Measurements from ENCODE around the gene RAB7A. TPM values are rescaled to one million over a fixed set of nuclear protein-coding genes. Genes with fewer than 3 reads are reported as not detected.

Gene RAB7A
- total RNA-seq, 1 donor from 2014 or later, result 216 TPM

DNA sequence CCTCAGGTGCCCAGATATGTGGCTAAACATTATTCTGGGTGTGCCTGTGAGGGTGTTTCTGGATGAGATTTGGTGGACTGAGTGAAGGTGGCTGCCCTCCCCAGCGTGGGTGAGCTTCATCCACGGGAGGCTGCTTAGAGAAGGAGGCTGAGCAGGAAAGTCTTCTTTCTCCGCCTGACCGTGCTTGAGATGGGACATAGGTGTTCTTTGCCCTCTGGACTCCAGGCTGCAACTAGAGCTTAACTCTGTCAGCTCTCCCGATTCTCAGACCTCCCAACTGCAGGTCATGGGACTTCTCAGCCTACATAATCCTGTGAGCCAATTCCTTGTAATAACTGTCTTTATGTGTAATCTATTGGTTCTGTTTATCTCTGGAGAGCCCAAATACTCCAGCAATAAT lies 34.1 kb downstream of the RAB7A start:
- DNase-seq (ENCODE audit: low spot score), result no peak
- Mint-ChIP-seq H3K4me3 (ENCODE audit: unreplicated experiment) (no peak overlapping the region), H3K36me3 (ENCODE audit: low read depth) (peaks cover 6% of the 10 kb centered on the region), H3K4me1 (ENCODE audit: low read depth) (peaks cover 25% of the 10 kb centered on the region), H3K9me3 (ENCODE audit: low read depth) (peaks cover 3% of the 10 kb centered on the region), H3K27ac (ENCODE audit: unreplicated experiment) (no peak overlapping the region), H3K27me3 (ENCODE audit: low read depth) (no peaks in the 10 kb centered on the region)
- TF ChIP-seq, protein P1, sequence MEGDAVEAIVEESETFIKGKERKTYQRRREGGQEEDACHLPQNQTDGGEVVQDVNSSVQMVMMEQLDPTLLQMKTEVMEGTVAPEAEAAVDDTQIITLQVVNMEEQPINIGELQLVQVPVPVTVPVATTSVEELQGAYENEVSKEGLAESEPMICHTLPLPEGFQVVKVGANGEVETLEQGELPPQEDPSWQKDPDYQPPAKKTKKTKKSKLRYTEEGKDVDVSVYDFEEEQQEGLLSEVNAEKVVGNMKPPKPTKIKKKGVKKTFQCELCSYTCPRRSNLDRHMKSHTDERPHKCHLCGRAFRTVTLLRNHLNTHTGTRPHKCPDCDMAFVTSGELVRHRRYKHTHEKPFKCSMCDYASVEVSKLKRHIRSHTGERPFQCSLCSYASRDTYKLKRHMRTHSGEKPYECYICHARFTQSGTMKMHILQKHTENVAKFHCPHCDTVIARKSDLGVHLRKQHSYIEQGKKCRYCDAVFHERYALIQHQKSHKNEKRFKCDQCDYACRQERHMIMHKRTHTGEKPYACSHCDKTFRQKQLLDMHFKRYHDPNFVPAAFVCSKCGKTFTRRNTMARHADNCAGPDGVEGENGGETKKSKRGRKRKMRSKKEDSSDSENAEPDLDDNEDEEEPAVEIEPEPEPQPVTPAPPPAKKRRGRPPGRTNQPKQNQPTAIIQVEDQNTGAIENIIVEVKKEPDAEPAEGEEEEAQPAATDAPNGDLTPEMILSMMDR (IDR thresholded peaks at IDR 0.05), result no peak

DNA sequence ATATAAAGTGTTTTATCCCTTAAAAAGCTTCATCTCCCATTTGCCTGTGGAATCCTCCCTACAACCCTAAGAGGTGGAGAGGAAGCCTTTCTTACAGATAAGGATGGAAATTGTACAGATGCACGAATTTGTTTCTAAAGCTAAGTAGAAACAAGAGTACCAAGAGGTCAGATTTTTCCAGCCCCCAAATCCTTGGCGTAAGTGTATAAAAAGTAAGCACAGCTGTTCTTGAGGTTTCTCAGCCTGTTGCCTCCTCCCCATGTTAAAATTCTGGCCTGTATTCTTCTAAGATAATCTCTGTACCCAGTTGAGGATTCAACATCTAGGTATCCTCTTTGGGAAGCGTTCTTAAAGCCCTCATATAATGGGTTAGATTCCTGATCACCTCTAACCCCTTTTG lies 34.9 kb downstream of the RAB7A start:
- peaks cover 9% of the 10 kb centered on the region for H3K36me3 Mint-ChIP-seq (ENCODE audit: low read depth)
- no peak overlapping the region for H3K4me3 Mint-ChIP-seq (ENCODE audit: unreplicated experiment)
- DNase-seq (ENCODE audit: low spot score), result no peak
- peak overlapping the region; percentile 41 for H3K27ac Mint-ChIP-seq (ENCODE audit: unreplicated experiment)
- peaks cover 3% of the 10 kb centered on the region for H3K9me3 Mint-ChIP-seq (ENCODE audit: low read depth)
- TF ChIP-seq, protein P1 (IDR thresholded peaks at IDR 0.05), result no peak
- H3K27me3 Mint-ChIP-seq (ENCODE audit: low read depth), result no peaks in the 10 kb centered on the region
- H3K4me1 Mint-ChIP-seq (ENCODE audit: low read depth), result peaks cover 27% of the 10 kb centered on the region

DNA sequence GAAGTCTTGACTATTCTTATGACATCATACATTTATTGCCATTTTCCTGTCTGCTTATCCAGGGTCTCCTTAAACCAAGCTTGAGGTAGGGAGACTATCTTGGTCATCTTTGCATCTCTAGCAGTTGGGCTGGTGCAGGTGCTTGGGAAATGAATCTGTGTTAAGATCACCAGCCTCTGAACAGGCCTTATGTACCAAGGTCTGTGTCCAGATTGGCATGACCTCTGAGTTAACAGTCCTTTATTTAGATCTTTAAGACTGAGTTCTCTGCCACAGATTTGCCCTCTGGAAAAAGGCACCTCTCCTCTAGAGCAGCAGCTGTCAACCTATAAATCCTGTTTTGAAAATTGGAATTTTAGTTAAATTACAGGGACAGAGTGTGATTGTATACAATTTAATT lies 35.4 kb downstream of the RAB7A start:
- peaks cover 3% of the 10 kb centered on the region for H3K9me3 Mint-ChIP-seq (ENCODE audit: low read depth)
- H3K27me3 Mint-ChIP-seq (ENCODE audit: low read depth), result no peaks in the 10 kb centered on the region
- no peak overlapping the region for H3K4me3 Mint-ChIP-seq (ENCODE audit: unreplicated experiment)
- H3K27ac Mint-ChIP-seq (ENCODE audit: unreplicated experiment), result no peak overlapping the region
- peaks cover 9% of the 10 kb centered on the region for H3K36me3 Mint-ChIP-seq (ENCODE audit: low read depth)
- TF ChIP-seq, protein P1 (IDR thresholded peaks at IDR 0.05), result no peak
- DNase-seq (ENCODE audit: low spot score), result no peak
- H3K4me1 Mint-ChIP-seq (ENCODE audit: low read depth), result peaks cover 31% of the 10 kb centered on the region

DNA sequence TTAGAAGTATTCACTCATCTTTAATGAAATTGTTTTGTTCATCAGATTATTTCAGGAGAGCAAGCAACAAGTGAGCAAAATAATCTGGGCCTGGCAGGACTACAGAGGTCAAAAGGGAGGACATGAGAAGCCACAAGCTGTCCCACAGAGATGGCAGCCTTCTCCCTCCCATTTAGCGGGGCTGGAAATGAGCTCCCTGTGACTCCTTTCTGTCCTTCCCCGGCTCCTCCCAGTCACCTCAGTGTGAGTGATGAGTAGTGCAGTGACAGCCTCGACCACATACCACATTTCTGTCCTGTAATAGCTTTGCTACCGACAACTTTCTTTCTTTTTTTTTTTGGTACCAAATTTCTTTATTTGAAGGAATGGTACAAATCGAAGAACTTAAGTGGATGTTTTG lies 38.0 kb downstream of the RAB7A start:
- no peak for DNase-seq (ENCODE audit: low spot score)
- H3K9me3 Mint-ChIP-seq (ENCODE audit: low read depth), result no peaks in the 10 kb centered on the region
- peaks cover 6% of the 10 kb centered on the region for H3K36me3 Mint-ChIP-seq (ENCODE audit: low read depth)
- no peak overlapping the region for H3K27ac Mint-ChIP-seq (ENCODE audit: unreplicated experiment)
- TF ChIP-seq, protein P1 (IDR thresholded peaks at IDR 0.05), result no peak
- H3K4me1 Mint-ChIP-seq (ENCODE audit: low read depth), result peaks cover 47% of the 10 kb centered on the region
- H3K4me3 Mint-ChIP-seq (ENCODE audit: unreplicated experiment), result no peak overlapping the region
- no peaks in the 10 kb centered on the region for H3K27me3 Mint-ChIP-seq (ENCODE audit: low read depth)

DNA sequence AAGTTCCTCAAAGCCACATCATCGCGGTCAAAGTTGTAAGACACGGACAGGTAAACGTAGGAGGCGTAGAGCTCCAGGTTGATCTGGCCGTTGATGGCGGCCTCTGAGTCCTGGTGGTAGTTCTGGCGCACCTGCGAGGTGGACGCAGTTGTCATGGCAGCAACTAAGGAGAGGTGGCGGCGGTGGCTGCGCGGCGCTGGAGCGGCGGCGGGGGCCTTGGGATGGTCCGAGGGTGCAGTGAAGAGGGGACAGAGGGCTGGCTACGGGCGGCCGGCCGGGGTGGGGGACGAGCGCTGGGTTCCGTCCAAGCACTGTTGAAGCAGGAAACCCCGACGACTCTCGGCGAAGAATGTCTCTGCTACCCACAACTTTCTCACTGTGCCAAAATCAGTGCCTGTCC lies 38.9 kb downstream of the RAB7A start:
- Mint-ChIP-seq H3K4me3 (ENCODE audit: unreplicated experiment) (no peak overlapping the region), H3K27me3 (ENCODE audit: low read depth) (no peaks in the 10 kb centered on the region), H3K9me3 (ENCODE audit: low read depth) (no peaks in the 10 kb centered on the region), H3K36me3 (ENCODE audit: low read depth) (peaks cover 6% of the 10 kb centered on the region), H3K27ac (ENCODE audit: unreplicated experiment) (no peak overlapping the region), H3K4me1 (ENCODE audit: low read depth) (peaks cover 46% of the 10 kb centered on the region)
- DNase-seq (ENCODE audit: low spot score), result no peak
- TF ChIP-seq, protein P1 (IDR thresholded peaks at IDR 0.05), result no peak

All from chondrocyte (in vitro differentiated cells).